Left lung (tissue), 10 donors: ENCODE data around the gene CIB2. TPM values are rescaled to one million over a fixed set of nuclear protein-coding genes. Genes with fewer than 3 reads are reported as not detected.
A peak's percentile ranks its signal among the peaks of the same experiment; 100 is the strongest.

ENCODE experiments used
- ATAC-seq: fragments of 200-7000 bp; cut with Tn5 transposase; one replicate; pipeline ENCODE4 v1.9.1; 2020; ENCODE audit warnings: moderate library complexity
- DNase-seq, 4 donors: peaks; one replicate each; pipeline ENCODE4 v3.0.0-alpha.2; 2013 to 2020
- H3K27ac ChIP-seq, 2 donors: fragments of 200-600 bp; sonication (generic) in 1 of 2; one replicate each; pipeline versions ENCODE4 v1.5.0 to v1.8.0; 2020 to 2021
- H3K27me3 ChIP-seq, 2 donors: fragments of 200-600 bp; sonication (generic) in 1 of 2; one replicate each; pipeline versions ENCODE4 v1.5.0 to v1.8.0; 2020 to 2021
- H3K36me3 ChIP-seq, 2 donors: fragments of 200-600 bp; sonication (generic) in 1 of 2; one replicate each; pipeline versions ENCODE4 v1.5.0 to v1.8.0; 2020 to 2021
- H3K4me1 ChIP-seq, 2 donors: fragments of 200-600 bp; one replicate each; pipeline ENCODE4 v1.8.0; 2021
- H3K4me3 ChIP-seq, 2 donors: fragments of 200-600 bp; sonication (generic) in 1 of 2; one replicate each; pipeline versions ENCODE4 v1.5.0 to v1.8.0; 2020 to 2021; ENCODE audit warnings: mild to moderate bottlenecking in 1 of 2
- H3K9me3 ChIP-seq, 2 donors: fragments of 200-600 bp; sonication (generic) in 1 of 2; one replicate each; pipeline versions ENCODE4 v1.5.0 to v1.8.0; 2020 to 2021
- intact Hi-C, 2 donors: fragments of 100-400 bp; cut with DNase I; formaldehyde crosslinking; loops; one replicate each; pipeline versions ENCODE4 v1.11.2 to v1.14.2; 2022
- polyA plus RNA-seq, 6 donors: library from polyadenylated mRNA; unstranded; fragments of 120-200 nt; gene quantifications; one replicate each; pipeline ENCODE4 v1.2.1, GENCODE V29; 2013; ENCODE audit not compliant: insufficient read length in 6 of 6
- total RNA-seq, 2 donors: library from RNA; stranded (reverse); fragmentation: NEBNext Ultra II Directional; extraction: Animal tissue kit (Norgen Biotek cat#: 25700); gene quantifications; one replicate each; pipeline ENCODE4 v1.2.1, GENCODE V29; 2021
- TF ChIP-seq, protein P1 (sequence below), 2 donors: fragments of 200-600 bp; sonication (generic) in 1 of 2; IDR thresholded peaks; one replicate each; pipeline versions ENCODE4 v1.5.0 to v1.8.0; 2021; ENCODE audit warnings: antibody characterized with exemption in 2 of 2
- donor health status: DM: no; HTN: yes; CAD: no.
- donor health status: DM: no; HTN: no; CAD: no.

CIB2 gene
- total and polyA plus RNA-seq, 8 donors, result 1.3 to 31.9 (median 23.2) TPM

DNA sequence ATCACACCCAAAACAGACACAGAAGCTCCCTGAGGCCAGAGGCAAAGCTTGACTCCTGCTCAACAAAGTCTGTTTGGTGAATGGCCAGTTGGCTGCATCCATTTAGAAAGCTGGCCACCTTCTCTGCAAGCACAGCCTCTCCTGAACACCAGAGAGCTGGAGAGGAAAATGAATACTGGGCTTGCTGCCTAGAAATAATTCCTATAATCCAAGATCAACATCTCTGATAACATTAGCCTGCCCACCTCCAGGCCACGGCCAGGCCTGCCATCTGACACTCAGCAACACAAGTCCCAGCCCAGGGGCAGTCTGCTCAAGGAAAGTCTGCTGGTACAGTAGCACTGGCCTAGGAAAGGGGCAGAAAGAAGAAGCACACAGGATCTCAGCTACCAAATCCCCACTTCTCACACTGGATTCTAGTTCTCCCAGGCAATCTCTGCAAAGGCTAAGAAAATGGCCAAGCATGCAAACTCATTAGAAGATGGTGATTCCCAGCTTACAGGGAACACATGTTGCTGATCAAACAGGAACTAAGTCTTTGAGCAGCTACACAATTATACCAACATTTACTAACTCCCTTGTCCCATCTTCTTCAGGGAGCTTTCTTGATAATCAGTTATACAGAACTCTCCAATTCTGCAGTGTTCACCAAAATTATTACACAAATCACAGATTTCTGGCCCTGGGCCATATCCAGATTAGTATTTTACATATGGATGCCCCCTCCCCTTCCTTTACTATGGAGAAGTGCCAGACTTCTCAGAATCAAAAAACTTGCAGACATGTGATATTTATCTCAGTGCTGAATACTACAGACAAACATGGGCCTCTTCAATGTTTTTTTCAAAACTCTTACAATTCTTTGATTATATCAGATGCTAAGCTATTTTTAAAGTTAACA is 63.7 kb downstream of the CIB2 start:
- ATAC-seq (peak; percentile 19), DNase-seq (peak in 1 of 4 donors; percentile 64)
- Histone ChIP-seq H3K27me3 (no peaks in the 10 kb centered on the region), H3K9me3 (no peaks in the 10 kb centered on the region), H3K36me3 (no peaks in the 10 kb centered on the region), H3K4me1 (peaks cover 73 to 98% of the 10 kb centered on the region in 2 donors), H3K27ac (peak overlapping the region; percentile 81 to 85), H3K4me3 (no peak overlapping the region)
- TF ChIP-seq, protein P1, sequence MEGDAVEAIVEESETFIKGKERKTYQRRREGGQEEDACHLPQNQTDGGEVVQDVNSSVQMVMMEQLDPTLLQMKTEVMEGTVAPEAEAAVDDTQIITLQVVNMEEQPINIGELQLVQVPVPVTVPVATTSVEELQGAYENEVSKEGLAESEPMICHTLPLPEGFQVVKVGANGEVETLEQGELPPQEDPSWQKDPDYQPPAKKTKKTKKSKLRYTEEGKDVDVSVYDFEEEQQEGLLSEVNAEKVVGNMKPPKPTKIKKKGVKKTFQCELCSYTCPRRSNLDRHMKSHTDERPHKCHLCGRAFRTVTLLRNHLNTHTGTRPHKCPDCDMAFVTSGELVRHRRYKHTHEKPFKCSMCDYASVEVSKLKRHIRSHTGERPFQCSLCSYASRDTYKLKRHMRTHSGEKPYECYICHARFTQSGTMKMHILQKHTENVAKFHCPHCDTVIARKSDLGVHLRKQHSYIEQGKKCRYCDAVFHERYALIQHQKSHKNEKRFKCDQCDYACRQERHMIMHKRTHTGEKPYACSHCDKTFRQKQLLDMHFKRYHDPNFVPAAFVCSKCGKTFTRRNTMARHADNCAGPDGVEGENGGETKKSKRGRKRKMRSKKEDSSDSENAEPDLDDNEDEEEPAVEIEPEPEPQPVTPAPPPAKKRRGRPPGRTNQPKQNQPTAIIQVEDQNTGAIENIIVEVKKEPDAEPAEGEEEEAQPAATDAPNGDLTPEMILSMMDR (IDR thresholded peaks at IDR 0.05), result no peak
- intact Hi-C loops, result no loop called here

DNA sequence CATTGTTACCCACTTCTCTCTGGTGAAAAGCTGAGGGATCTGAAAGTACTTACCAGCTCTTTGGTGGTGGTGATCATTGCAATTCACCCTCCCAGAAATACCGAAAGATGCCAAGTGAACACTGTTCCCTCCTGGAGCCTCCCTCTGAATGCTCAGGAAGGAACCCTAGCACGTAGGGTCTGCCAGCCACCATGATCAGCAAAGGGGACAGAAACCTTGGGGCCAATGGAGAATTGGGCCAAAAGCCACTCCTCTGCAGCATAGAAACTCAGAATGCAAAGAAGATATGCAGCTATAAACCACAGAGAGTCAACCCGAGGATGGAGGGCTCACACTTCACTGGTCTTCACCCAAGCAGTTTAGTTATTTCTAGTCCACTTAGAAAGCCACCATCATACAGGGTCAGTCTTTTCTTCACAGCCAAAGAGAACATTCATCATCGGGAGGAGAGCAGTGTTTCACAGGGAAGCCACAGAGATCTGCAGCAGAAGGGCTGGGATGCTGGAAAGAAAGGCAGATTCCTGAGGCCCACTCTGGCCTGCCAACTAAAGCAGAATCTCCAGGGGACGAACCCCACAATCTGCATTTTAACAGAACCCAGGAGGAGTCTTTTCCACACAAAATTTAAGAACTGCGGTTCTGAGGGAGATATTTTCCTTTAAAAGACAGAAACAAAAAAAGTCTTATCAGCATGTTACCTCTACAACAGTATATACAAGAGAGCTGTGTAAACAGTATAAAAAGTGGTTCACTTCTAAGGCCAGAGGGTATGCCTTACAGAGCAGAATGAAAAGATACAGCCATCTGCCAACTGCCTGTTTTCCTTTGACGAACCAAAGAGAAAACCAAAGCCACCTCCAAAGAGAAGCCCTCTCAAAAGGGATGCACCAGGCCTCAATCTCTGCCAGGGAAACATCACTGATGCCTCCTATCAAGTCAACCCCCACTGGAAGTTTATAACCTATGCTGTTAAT is 65.0 kb downstream of the CIB2 start:
- peaks cover 72 to 98% of the 10 kb centered on the region in 2 donors for H3K4me1 ChIP-seq
- no peaks in the 10 kb centered on the region for H3K27me3 ChIP-seq
- H3K4me3 ChIP-seq, result no peak overlapping the region
- TF ChIP-seq, protein P1 (IDR thresholded peaks at IDR 0.05), result no peak
- intact Hi-C loops, result no loop called here
- H3K36me3 ChIP-seq, result no peaks in the 10 kb centered on the region
- ATAC-seq (peak; percentile 19), DNase-seq (no peak)
- no peaks in the 10 kb centered on the region for H3K9me3 ChIP-seq
- peak overlapping the region; percentile 81 to 85 for H3K27ac ChIP-seq

DNA sequence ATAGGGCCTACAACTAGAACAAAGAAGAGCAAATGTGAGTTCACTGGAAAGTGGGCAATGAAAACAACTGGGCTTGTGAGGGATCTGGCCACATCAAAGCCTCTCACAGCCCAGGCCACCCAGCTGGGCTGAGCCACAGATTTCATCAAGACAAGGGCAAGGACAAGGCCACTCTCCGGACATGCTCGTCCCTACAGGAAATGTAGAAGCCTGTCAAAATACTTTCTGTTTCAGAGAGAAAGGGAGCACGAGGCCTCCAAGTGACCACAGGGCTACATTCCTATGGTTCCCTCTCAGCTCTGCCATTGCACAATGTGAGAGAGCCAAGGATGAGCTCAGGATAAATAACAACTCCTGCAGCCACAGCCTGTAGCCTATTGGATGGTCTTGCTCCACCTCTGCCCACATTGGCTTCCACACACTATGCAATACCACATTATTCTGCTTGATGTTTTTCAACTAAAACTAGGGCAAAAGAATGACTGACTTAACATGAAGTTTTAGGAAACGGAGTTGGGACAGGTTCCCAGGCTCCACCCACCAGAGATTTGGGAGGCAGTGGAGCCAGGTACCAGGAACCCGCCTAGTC is 65.9 kb downstream of the CIB2 start:
- H3K9me3 ChIP-seq, result no peaks in the 10 kb centered on the region
- no peaks in the 10 kb centered on the region for H3K27me3 ChIP-seq
- DNase-seq, result peak in 3 of 4 donors; percentile 53 to 81 (median 57)
- TF ChIP-seq, protein P1 (IDR thresholded peaks at IDR 0.05), result no peak
- peak; percentile 71 for ATAC-seq
- no peak overlapping the region for H3K4me3 ChIP-seq
- no peaks in the 10 kb centered on the region for H3K36me3 ChIP-seq
- intact Hi-C loops, result no loop called here
- peak overlapping the region; percentile 81 to 85 for H3K27ac ChIP-seq
- H3K4me1 ChIP-seq, result peaks cover 72 to 98% of the 10 kb centered on the region in 2 donors

DNA sequence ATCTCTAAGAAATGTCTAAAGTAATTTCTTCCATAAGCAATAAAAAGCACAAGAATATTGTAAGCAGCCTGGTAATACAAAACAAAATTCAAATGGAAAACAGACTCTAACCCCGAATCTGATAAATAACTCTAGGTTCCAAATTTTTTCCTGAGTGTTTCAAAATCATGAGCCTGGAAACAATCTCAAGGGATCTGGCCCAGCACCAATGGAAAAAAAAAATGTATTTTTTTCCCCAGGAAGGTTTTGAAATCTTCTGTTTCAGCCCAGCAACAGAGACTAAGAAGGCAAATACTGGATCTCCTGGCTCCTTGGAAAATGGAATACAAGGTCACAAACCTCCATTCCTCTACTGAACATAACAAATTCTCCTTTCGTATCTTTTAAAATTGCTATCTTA is 66.7 kb downstream of the CIB2 start:
- Histone ChIP-seq H3K27me3 (no peaks in the 10 kb centered on the region), H3K36me3 (no peaks in the 10 kb centered on the region), H3K27ac (peak overlapping the region; percentile 81 to 85), H3K4me1 (peaks cover 66 to 97% of the 10 kb centered on the region in 2 donors), H3K4me3 (no peak overlapping the region), H3K9me3 (no peaks in the 10 kb centered on the region)
- DNase-seq (peak in 2 of 4 donors; percentile 65 to 71), ATAC-seq (no peak)
- TF ChIP-seq, protein P1 (IDR thresholded peaks at IDR 0.05), result no peak
- intact Hi-C loops, result no loop called here
